Activated T-cell treated with anti-CD3 and anti-CD28 coated beads, Interleukin-2, amount 50 U/mL, for 24 hours (primary cell): Measurements from ENCODE around the gene SHISA3.

ENCODE experiments used
- DNase-seq: peaks from one replicate; pipeline ENCODE4 v3.0.0-alpha.2; 2020
- H3K27ac Mint-ChIP-seq: 2 replicates; pipeline ENCODE4 v1.8.0; 2020; ENCODE audit warnings: mild to moderate bottlenecking, mixed read lengths
- H3K27me3 Mint-ChIP-seq: 2 replicates; pipeline ENCODE4 v1.8.0; 2020; ENCODE audit warnings: mixed read lengths
- H3K36me3 Mint-ChIP-seq: 2 replicates; pipeline ENCODE4 v1.8.0; 2020; ENCODE audit warnings: low read depth, mixed read lengths
- H3K4me1 Mint-ChIP-seq: 2 replicates; pipeline ENCODE4 v1.8.0; 2020; ENCODE audit warnings: low read depth, mixed read lengths
- H3K4me3 Mint-ChIP-seq: 2 replicates; pipeline ENCODE4 v1.8.0; 2020; ENCODE audit warnings: mild to moderate bottlenecking, moderate library complexity, mixed read lengths
- H3K9me3 Mint-ChIP-seq: 2 replicates; pipeline ENCODE4 v1.8.0; 2020; ENCODE audit warnings: mixed read lengths

The SHISA3 gene

DNA sequence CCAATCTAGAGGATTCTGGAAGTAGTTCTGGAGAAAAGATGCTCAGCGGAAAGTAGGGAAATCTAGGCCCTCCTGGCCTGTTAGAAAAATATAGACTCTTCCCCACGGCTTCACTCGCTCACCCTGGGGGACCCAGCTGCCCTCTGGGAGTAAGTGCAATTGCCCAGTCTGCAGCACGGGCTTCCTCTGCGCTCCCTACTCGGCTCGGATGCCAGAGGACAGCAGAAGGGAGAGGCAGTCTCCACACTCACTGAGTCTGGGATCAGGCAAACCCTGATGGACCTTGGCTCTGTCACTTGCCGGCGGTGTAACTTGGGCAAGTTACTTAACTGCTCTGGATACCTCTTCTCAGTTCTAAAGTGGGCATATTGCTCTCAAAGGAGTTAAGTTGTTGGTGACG, 2.1 kb downstream of the SHISA3 start:
- DNase-seq: no peak
- no peak overlapping the region for H3K27ac Mint-ChIP-seq
- no peaks in the 10 kb centered on the region for H3K9me3 Mint-ChIP-seq
- H3K27me3 Mint-ChIP-seq: peaks cover 69% of the 10 kb centered on the region
- H3K4me3 Mint-ChIP-seq: peak overlapping the region; percentile 73
- H3K4me1 Mint-ChIP-seq: peaks cover 29% of the 10 kb centered on the region
- no peaks in the 10 kb centered on the region for H3K36me3 Mint-ChIP-seq

DNA sequence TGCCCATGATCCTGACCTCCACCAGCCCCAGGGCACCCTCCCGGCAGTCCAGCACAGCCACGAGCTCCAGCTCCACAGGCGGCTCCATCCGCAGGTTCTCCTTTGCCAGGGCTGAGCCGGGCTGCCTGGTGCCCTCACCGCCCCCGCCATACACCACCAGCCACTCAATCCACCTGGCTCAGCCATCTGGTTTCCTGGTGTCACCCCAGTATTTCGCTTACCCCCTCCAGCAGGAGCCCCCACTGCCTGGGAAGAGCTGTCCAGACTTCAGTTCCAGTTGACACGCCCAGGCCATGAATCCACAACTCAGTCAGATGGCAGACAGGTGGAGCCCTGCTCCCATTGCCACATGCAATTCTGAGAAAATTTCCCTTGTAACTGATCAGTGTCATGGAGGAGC, 3.9 kb downstream of the SHISA3 start:
- Mint-ChIP-seq H3K9me3 (no peaks in the 10 kb centered on the region), H3K4me3 (no peak overlapping the region), H3K4me1 (peaks cover 29% of the 10 kb centered on the region), H3K27me3 (peaks cover 52% of the 10 kb centered on the region), H3K36me3 (peaks cover 5% of the 10 kb centered on the region), H3K27ac (peak overlapping the region; percentile 35)
- no peak for DNase-seq

DNA sequence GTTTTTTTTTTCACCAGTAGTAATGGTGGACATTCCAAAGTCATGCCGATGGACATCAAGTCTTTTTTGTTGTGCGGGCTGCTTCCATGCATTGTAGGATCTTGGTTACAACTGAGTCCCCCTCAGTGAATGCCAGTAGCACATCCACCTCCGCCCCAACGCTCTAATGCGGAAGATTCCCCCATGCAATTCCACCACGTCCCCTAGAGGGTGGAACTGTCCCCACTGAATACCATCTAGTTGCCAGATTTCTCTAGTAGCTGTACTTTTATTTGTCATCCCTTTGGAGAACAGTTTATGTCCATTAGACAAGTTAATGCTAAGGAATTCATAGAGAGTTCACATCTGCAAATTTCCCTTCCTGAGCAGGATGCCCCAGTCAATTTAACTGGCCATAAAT, 6.7 kb downstream of the SHISA3 start:
- Mint-ChIP-seq H3K36me3 (peaks cover 9% of the 10 kb centered on the region), H3K4me3 (no peak overlapping the region), H3K27ac (no peak overlapping the region), H3K9me3 (no peaks in the 10 kb centered on the region), H3K4me1 (peaks cover 6% of the 10 kb centered on the region), H3K27me3 (peaks cover 28% of the 10 kb centered on the region)
- DNase-seq: no peak

DNA sequence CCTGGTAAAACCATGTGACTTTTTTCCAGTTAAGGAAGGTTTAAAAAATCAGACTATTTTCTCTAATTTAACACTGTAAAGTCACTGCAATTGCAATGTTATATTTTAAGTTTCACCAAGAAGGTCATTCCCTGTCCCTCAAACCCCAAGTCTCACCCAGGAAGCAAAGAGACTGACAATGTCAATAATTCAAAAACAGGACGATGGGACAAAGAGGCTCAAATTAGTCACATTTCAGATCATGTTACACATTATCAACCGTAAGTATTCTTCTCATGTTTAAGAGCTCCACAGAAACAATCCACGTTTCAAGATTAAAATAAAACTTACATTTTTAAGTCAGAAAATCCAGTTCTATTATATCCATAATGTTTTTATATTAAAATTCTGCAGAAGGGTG, 13.2 kb downstream of the SHISA3 start:
- peaks cover 56% of the 10 kb centered on the region for H3K36me3 Mint-ChIP-seq
- no peaks in the 10 kb centered on the region for H3K4me1 Mint-ChIP-seq
- DNase-seq: no peak
- no peak overlapping the region for H3K4me3 Mint-ChIP-seq
- no peaks in the 10 kb centered on the region for H3K9me3 Mint-ChIP-seq
- no peak overlapping the region for H3K27ac Mint-ChIP-seq
- H3K27me3 Mint-ChIP-seq: no peaks in the 10 kb centered on the region

DNA sequence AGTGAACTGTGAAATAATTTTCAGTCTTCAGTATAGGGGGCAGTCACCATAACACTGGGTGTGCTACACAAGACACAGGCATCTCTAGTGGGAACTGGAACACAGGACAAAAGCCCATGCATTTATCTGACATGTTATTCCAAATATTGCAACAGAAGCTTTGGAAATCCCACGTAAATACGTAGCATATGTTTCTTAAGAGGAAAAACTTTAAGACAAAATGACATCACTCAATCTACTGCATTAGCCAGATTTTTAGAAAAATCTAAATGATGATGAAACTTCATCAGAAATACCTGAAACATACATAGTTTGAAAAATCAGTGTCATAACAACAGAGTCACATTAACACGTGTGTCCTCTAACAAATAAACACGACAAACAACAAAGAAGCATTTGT, 14.5 kb downstream of the SHISA3 start:
- no peak overlapping the region for H3K4me3 Mint-ChIP-seq
- no peaks in the 10 kb centered on the region for H3K4me1 Mint-ChIP-seq
- DNase-seq: no peak
- no peaks in the 10 kb centered on the region for H3K27me3 Mint-ChIP-seq
- H3K36me3 Mint-ChIP-seq: peaks cover 61% of the 10 kb centered on the region
- no peak overlapping the region for H3K27ac Mint-ChIP-seq
- H3K9me3 Mint-ChIP-seq: no peaks in the 10 kb centered on the region

DNA sequence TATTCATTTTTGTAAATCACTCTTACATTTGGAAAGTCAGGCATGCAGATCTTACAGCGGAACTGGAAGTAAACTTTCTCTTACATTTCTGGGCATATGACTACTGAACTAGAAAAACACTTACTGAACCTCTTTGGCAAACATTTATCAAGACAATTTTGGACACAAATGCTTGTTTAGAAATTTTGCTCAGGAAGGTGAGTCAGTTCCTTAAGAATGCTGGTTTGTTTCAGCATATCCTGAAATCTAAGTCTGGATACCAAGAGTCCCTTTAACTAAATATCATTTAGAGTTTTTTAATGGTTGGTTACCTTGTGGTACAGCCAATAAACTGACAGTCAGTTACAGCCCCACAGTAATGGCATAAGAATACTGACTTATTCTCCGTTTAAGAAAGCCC, 15.0 kb downstream of the SHISA3 start:
- H3K27me3 Mint-ChIP-seq: no peaks in the 10 kb centered on the region
- peaks cover 63% of the 10 kb centered on the region for H3K36me3 Mint-ChIP-seq

DNA sequence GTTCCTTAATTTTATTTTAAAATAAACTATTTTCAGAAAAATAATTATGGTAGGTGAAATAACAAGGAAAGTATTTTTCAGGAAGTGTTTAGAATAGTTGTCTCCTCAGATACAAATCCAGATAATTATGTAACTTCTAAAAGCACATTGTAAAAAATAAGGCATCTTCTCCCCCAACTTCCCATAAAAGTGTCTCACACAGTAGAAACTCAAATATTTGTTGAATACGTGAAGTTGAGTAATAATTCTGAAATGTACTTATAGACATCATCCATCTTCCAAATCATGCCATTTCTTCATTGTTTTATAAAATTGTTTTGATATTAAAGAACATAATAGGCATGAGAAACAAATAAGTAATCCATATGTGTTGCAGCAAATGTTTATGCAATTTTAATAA, 18.0 kb downstream of the SHISA3 start:
- H3K27me3 Mint-ChIP-seq: no peaks in the 10 kb centered on the region
- no peaks in the 10 kb centered on the region for H3K4me1 Mint-ChIP-seq
- DNase-seq: no peak

More for the DNA sequence above, 15.0 kb downstream of the SHISA3 start:
- Mint-ChIP-seq H3K9me3 (no peaks in the 10 kb centered on the region), H3K4me1 (no peaks in the 10 kb centered on the region), H3K4me3 (no peak overlapping the region), H3K27ac (no peak overlapping the region)
- DNase-seq: no peak

DNA sequence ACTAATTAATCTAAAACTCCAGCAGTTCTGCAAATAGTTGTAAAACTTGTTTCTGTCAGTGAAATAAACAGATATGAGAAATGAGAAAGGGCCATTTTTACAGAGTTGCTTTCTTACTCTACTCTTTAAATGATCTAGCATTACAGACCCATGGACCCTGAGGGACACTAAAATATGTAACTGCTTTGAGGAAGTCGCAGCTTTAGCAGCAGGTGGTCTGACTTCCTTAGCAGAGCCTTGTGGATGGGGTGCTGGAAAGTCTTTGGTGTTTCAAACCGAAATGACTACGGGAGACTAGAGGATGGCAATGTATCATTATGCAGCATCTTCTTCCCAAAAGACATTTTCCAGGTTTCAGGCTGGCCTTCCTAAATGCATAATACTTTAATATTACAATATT, 18.7 kb downstream of the SHISA3 start:
- Mint-ChIP-seq H3K36me3 (peaks cover 88% of the 10 kb centered on the region), H3K9me3 (no peaks in the 10 kb centered on the region), H3K27ac (no peak overlapping the region), H3K4me1 (no peaks in the 10 kb centered on the region), H3K27me3 (no peaks in the 10 kb centered on the region), H3K4me3 (no peak overlapping the region)
- DNase-seq: no peak

More for the DNA sequence above, 18.0 kb downstream of the SHISA3 start:
- H3K4me3 Mint-ChIP-seq: no peak overlapping the region
- peaks cover 86% of the 10 kb centered on the region for H3K36me3 Mint-ChIP-seq
- no peak overlapping the region for H3K27ac Mint-ChIP-seq
- no peaks in the 10 kb centered on the region for H3K9me3 Mint-ChIP-seq

DNA sequence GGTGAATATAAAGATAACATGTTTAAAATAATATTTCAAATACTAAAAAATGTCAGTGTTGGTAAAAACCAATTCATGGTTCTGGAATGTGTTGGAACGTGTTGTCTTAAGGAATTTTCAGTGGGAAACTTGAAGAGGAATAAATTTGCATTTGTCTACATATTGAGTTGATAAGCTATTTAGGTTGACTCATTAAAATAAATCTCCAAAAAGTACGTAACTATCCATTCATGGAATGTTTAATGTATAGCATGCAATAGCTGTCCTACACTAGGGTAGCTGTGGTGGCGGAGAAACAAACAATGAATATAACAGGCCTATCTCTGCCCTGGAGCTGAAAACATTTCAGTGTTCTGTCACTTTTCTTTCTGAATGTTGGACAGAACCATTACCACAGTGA, 20.3 kb downstream of the SHISA3 start:
- H3K4me1 Mint-ChIP-seq: no peaks in the 10 kb centered on the region
- peaks cover 90% of the 10 kb centered on the region for H3K36me3 Mint-ChIP-seq
- no peak for DNase-seq
- no peaks in the 10 kb centered on the region for H3K27me3 Mint-ChIP-seq
- H3K4me3 Mint-ChIP-seq: no peak overlapping the region
- no peaks in the 10 kb centered on the region for H3K9me3 Mint-ChIP-seq
- H3K27ac Mint-ChIP-seq: no peak overlapping the region

DNA sequence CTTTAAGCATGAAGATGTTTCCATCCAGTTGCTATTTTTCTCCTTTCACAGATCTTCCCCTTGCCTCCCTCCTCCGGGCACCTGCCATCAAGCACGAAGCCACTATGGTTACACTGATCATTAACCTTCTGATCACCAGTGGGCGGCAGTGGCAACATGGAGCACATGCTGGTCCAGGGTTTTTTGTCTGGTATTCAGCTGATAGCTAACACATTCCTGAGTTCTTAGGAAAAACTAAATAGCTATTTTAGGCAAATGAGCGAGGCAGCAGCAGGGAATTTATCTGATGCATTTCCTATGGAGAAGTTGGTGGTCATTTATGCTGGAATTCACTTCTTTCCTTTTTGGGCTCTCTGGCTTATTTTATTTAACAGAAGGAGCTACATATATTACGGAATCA, 22.9 kb downstream of the SHISA3 start:
- peaks cover 78% of the 10 kb centered on the region for H3K36me3 Mint-ChIP-seq
- no peak for DNase-seq
- H3K27me3 Mint-ChIP-seq: no peaks in the 10 kb centered on the region
- no peaks in the 10 kb centered on the region for H3K4me1 Mint-ChIP-seq
- no peak overlapping the region for H3K27ac Mint-ChIP-seq
- no peak overlapping the region for H3K4me3 Mint-ChIP-seq
- no peaks in the 10 kb centered on the region for H3K9me3 Mint-ChIP-seq

DNA sequence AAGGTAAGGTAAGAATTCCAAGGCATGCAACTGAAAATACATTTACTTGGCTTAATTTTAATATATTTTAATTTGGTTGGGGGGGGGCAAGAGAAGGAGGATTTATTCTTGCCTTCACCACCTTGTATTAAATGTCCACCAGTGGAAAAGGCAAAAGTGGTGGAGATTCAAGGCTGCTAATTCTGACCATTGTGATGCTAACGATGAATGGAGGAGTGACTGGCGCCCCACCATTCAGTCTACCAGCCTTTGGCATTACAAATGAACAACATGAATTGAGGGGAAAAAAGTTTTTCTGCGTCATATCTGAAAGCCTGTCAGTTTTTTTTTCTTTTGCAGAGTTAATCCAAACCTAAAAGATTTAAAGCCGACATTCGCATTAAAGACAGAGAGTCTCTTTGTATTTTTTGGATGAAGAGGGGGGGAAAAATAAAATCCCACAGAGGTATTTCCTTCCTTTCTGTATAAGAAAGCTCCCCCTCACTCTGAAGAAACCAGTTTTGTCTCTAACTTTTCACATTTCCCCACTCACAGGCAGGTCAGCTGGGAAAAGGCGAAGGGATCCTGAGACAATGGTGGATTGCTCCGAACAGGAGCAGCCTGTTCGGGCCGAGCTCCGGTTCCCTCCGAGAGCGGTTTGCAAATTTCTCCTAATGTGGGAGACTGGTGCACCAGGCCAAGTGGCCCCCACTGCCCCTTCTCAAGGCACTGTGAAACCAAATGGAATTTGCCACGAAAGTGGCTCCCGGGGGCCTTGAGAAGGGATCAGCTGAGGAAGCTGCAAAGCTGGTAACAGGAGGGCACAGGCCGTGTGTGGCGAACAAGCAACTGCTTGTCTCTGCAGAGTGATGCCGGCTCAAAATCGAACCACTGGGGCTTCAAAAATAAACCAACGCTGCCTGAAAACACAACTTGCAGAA, 28.1 kb downstream of the SHISA3 start:
- Mint-ChIP-seq H3K4me3 (no peak overlapping the region), H3K27ac (no peak overlapping the region), H3K9me3 (no peaks in the 10 kb centered on the region), H3K36me3 (peaks cover 76% of the 10 kb centered on the region), H3K27me3 (no peaks in the 10 kb centered on the region), H3K4me1 (no peaks in the 10 kb centered on the region)
- no peak for DNase-seq

DNA sequence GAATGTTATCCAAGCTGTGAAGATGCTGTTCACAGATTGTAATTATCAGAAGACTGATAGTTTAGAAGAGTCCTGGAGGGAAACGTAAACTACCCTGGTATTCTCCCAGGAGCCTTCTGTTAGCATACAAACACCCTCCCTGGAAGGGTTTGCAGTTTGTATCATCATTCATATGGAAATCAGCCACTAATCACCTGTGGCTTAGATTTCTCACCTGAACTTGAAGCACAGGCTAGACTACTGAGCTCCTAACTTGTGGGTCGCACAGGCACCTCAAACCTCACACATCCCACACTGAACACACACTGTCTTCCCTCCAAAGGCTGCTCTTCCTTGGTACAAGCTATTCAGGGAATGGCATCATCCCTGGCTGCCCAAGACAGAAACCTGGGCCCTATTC, 30.7 kb downstream of the SHISA3 start:
- Mint-ChIP-seq H3K9me3 (no peaks in the 10 kb centered on the region), H3K27me3 (no peaks in the 10 kb centered on the region), H3K27ac (no peak overlapping the region), H3K4me1 (no peaks in the 10 kb centered on the region), H3K36me3 (peaks cover 64% of the 10 kb centered on the region), H3K4me3 (no peak overlapping the region)
- no peak for DNase-seq

DNA sequence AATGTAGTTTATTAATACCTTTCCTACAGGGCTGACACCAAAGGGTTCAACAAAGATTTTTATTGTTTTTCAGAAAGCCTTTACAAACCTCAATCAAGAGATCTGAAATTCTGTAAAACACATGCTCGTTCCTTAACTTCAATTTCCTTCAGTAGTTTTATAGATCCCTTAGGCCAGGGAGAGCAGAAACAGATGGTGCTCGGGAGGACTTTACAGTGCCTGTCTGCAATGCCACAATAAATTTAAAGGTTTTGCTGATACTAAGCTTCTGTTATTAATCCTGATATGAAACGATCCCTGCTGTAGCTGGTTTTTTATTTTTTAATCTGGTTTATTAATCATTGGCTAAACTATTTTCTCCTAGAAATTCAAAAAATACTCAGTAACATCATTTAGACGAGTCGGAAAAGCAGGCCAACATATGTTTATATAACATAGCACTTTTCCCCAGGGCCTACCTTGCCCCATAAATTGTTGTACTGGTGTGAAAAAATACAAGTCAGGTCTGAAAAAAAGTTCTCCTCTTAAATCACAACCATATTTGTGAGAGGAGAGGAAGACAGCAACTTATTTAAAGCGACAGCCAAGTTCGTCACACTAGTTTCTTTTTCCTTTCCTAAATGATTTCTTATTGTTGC, 39.8 kb downstream of the SHISA3 start:
- H3K9me3 Mint-ChIP-seq: no peaks in the 10 kb centered on the region
- no peaks in the 10 kb centered on the region for H3K4me1 Mint-ChIP-seq
- H3K36me3 Mint-ChIP-seq: peaks cover 64% of the 10 kb centered on the region
- H3K27ac Mint-ChIP-seq: no peak overlapping the region
- no peak overlapping the region for H3K4me3 Mint-ChIP-seq
- H3K27me3 Mint-ChIP-seq: no peaks in the 10 kb centered on the region
- DNase-seq: no peak

DNA sequence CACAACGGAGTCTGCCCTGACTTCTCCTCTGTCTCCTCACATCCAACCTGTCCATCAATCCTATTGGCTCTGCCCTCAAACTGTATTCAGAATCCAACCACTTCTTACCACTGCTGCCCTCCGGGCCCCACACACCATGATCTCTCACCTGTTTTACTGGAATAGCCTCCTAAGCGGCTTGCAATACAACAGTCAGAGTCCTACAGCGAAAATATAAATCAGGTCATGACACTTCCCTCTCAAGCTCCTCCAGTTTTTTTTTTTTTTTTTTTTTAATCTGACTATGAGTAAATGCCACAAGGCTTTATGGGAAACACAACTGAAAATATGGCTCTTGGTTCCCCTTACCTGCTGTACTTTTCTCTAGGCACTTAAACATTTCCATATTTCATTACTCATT, 42.8 kb downstream of the SHISA3 start:
- DNase-seq: no peak
- no peak overlapping the region for H3K27ac Mint-ChIP-seq
- H3K36me3 Mint-ChIP-seq: peaks cover 74% of the 10 kb centered on the region
- H3K4me1 Mint-ChIP-seq: no peaks in the 10 kb centered on the region
- H3K9me3 Mint-ChIP-seq: no peaks in the 10 kb centered on the region
- no peak overlapping the region for H3K4me3 Mint-ChIP-seq
- no peaks in the 10 kb centered on the region for H3K27me3 Mint-ChIP-seq

DNA sequence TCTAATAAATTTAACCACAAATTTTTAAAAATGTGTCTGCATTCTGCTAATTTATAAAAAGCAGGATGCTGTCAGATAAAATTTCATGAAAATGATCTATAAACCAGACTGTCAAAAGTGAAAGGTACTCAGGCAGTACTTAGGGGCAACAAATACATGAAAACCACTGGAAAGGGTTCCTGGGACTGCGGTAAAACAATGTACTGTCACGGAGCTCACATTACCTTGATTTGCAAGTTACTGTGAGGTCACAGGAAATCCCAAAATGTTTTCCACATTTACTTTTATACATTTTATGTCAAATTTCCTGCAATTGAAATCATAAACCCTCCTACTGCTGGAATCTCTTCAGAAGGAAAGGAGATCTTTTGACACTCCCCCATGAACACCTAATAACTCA, 45.3 kb downstream of the SHISA3 start:
- H3K36me3 Mint-ChIP-seq: peaks cover 72% of the 10 kb centered on the region
- H3K4me3 Mint-ChIP-seq: no peak overlapping the region
- no peak overlapping the region for H3K27ac Mint-ChIP-seq
- no peaks in the 10 kb centered on the region for H3K9me3 Mint-ChIP-seq
- H3K4me1 Mint-ChIP-seq: no peaks in the 10 kb centered on the region
- DNase-seq: no peak
- no peaks in the 10 kb centered on the region for H3K27me3 Mint-ChIP-seq
